HepG2 (cell line): ENCODE measurements around the gene HLA-DOA. TPM values are rescaled to one million over a fixed set of nuclear protein-coding genes. Genes with fewer than 3 reads are reported as not detected.
A peak's percentile ranks its signal among the peaks of the same experiment; 100 is the strongest.

Source experiments
- FOXP4 ChIP-seq: sonication (generic); formaldehyde crosslinking; IDR thresholded peaks from 2 replicates; pipeline ENCODE4 v1.4.0; 2020; ENCODE audit warnings: missing genetic modification reagents
- KLF16 ChIP-seq, 2 experiments: sonication (generic) in 1 of 2; formaldehyde crosslinking in 1 of 2; IDR thresholded peaks; 2 replicates each; pipeline versions ENCODE4 v1.6.1 to v1.8.0; 2016 to 2023; ENCODE audit warnings: missing genetic modification reagents in 2 of 2, missing compliant biosample characterization in 1 of 2
- MXD3 ChIP-seq: IDR thresholded peaks from 2 replicates; pipeline ENCODE4 v1.6.1; 2016; ENCODE audit warnings: mild to moderate bottlenecking, missing biosample characterization, missing genetic modification reagents
- PHF8 ChIP-seq: sonication (generic); formaldehyde crosslinking; IDR thresholded peaks from 2 replicates; pipeline ENCODE4 v1.5.0; 2020; ENCODE audit warnings: missing genetic modification reagents
- PRDM15 ChIP-seq: sonication (generic); formaldehyde crosslinking; IDR thresholded peaks from 2 replicates; pipeline ENCODE4 v1.4.0; 2020; ENCODE audit warnings: missing genetic modification reagents
- REPIN1 ChIP-seq: sonication (generic); formaldehyde crosslinking; IDR thresholded peaks from 2 replicates; pipeline ENCODE4 v1.8.0; 2022; ENCODE audit warnings: missing genetic modification reagents, low read depth, mild to moderate bottlenecking, borderline replicate concordance
- ZBTB46 ChIP-seq: sonication (generic); formaldehyde crosslinking; IDR thresholded peaks from 2 replicates; pipeline ENCODE4 v1.4.0; 2020; ENCODE audit warnings: mild to moderate bottlenecking, missing genetic modification reagents, borderline replicate concordance
- ZFP90 ChIP-seq: sonication (generic); formaldehyde crosslinking; IDR thresholded peaks from 2 replicates; pipeline ENCODE4 v1.8.0; 2022; ENCODE audit warnings: missing genetic modification reagents, mild to moderate bottlenecking, inconsistent platforms, borderline replicate concordance
- ZFP91 ChIP-seq: sonication (generic); formaldehyde crosslinking; IDR thresholded peaks from 2 replicates; pipeline ENCODE4 v1.9.0; 2022; ENCODE audit warnings: missing genetic modification reagents, mild to moderate bottlenecking, borderline replicate concordance
- ZIK1 ChIP-seq: sonication (generic); formaldehyde crosslinking; IDR thresholded peaks from 2 replicates; pipeline ENCODE4 v1.5.0; 2020; ENCODE audit warnings: mild to moderate bottlenecking, low read depth, missing genetic modification reagents, borderline replicate concordance
- ZNF260 ChIP-seq: sonication (generic); formaldehyde crosslinking; IDR thresholded peaks from 2 replicates; pipeline ENCODE4 v1.4.0; 2020; ENCODE audit warnings: missing genetic modification reagents, low read depth, mild to moderate bottlenecking, borderline replicate concordance
- ZNF276 ChIP-seq: sonication (generic); formaldehyde crosslinking; IDR thresholded peaks from 2 replicates; pipeline ENCODE4 v1.4.0; 2020; ENCODE audit warnings: mild to moderate bottlenecking, low read depth, missing genetic modification reagents
- ZNF326 ChIP-seq: sonication (generic); formaldehyde crosslinking; IDR thresholded peaks from 2 replicates; pipeline ENCODE4 v1.4.0; 2020; ENCODE audit warnings: missing genetic modification reagents, borderline replicate concordance
- ZNF740 ChIP-seq: sonication (generic); formaldehyde crosslinking; IDR thresholded peaks from 2 replicates; pipeline ENCODE4 v1.4.0; 2020; ENCODE audit warnings: missing genetic modification reagents
- polyA plus RNA-seq, 8 experiments: library from polyadenylated mRNA; depleted of rRNA in 3 of 8; stranded (reverse) in 7 of 8; unstranded in 1 of 8; fragments of >200 nt; fragmentation: Illumina TruSeq in 4 of 8; extraction: Trizol in 4 of 8; gene quantifications; 2 replicates each; pipeline versions ENCODE4 v1.2.1 to v1.2.3, GENCODE V29; 2011 to 2016; ENCODE audit warnings: low read depth in 4 of 8, missing spikeins in 1 of 8, mixed read lengths in 1 of 8; ENCODE audit not compliant: insufficient read depth in 1 of 8
- total RNA-seq, 5 experiments: library from RNA; depleted of rRNA; stranded (reverse); fragments of >200 nt; fragmentation: Illumina TruSeq; extraction: Trizol; gene quantifications; 2 replicates each; pipeline ENCODE4 v1.2.3, GENCODE V29; 2016; ENCODE audit warnings: low read depth in 1 of 5

The HLA-DOA gene
- total and polyA plus RNA-seq, 2 of the 13 experiments (the other 11 are each of a cell fraction or from before 2014, with no cell fraction given), result 0.03 to 0.09 TPM

GRCh38 chr6:32968867-32969684, 40.3 kb downstream of the HLA-DOA start (continued):
- no peak for TF ChIP-seq FOXP4 (CRISPR knock-in tag)
- TF ChIP-seq ZNF740 (CRISPR knock-in tag), result peak; percentile 93
- TF ChIP-seq REPIN1 (CRISPR knock-in tag), result peak; percentile 86; the same call in 1 of the 2 replicates
- TF ChIP-seq ZFP91 (CRISPR knock-in tag), result no peak
- no peak for TF ChIP-seq ZNF260
- peak; percentile 14; the same call in 1 of the 2 replicates for TF ChIP-seq MXD3 (CRISPR knock-in tag)
- TF ChIP-seq ZFP90 (CRISPR knock-in tag), result no peak; the same call in 1 of the 2 replicates
- no peak; the same call in 1 of the 2 replicates for TF ChIP-seq PRDM15 (CRISPR knock-in tag)
- TF ChIP-seq ZNF326 (CRISPR knock-in tag), result no peak
- TF ChIP-seq PHF8 (CRISPR knock-in tag), result peak; percentile 41; the same call in 1 of the 2 replicates
- no peak for TF ChIP-seq ZNF276 (CRISPR knock-in tag)
- TF ChIP-seq ZIK1, result peak; percentile 72; the same call in 1 of the 2 replicates
- TF ChIP-seq KLF16 (CRISPR knock-in tag; IDR thresholded peaks at IDR 0.05), result peak in 1 of 2 experiments; percentile 15; a peak in 1 of 4 replicates
- no peak for TF ChIP-seq ZBTB46 (CRISPR knock-in tag)
